CD4-positive, alpha-beta T cell treated with Interleukin-12 subunit alpha and Interleukin-12 subunit beta, for 1 hour (primary cell): ENCODE results near the gene MRGPRD.
"Not testable (repeated sequence)": the region's sequence is repeated elsewhere in the genome, so short reads cannot be mapped to it uniquely, and the experiment has no call there.

Experiments used
- DNase-seq: peaks from one replicate; pipeline ENCODE4 v3.0.0-alpha.2; 2020

Gene MRGPRD

GRCh38 chr11:69005183-69005630 lies 24.4 kb upstream of the MRGPRD start:
- no peak for DNase-seq

GRCh38 chr11:69004411-69005182 lies 23.8 kb upstream of the MRGPRD start:
- DNase-seq = no peak

GRCh38 chr11:69003866-69004367 lies 23.1 kb upstream of the MRGPRD start:
- DNase-seq = no peak

- no peak for DNase-seq
Measured at GRCh38 chr11:69003301-69003865, 22.6 kb upstream of the MRGPRD start.

DNA sequence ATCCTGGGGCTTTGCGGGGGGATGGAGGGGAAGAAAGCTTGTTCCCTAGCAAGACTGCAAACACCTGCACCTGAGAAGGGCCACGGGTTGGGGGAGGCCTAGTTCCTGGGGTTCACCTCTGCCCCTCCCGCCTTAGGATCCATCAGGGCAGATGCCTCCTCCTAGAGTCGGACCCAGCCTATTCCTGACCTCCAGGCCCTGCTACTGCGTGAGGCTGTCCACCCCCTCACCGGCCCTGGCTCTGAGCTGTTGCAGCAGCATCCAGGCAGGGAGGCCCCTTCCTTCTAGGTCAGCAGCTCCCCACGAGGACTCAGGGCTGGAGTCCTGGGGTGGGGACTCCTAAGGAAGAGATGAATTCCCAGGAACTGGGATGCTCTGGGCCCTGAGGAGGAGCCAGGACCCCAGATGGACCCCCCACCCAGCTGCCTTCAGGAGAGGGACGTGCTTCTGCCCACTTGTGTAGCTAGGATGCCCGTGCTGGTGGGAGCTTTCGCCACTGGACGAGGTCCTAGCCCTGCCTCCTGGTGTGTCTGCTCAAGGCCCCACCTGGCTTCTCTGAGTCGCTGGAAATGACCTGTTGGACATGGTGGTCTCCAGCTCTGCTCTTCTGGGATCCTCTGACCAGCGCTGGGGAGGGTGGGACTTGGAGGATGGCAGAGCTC lies 21.9 kb upstream of the MRGPRD start:
- no peak for DNase-seq

DNA sequence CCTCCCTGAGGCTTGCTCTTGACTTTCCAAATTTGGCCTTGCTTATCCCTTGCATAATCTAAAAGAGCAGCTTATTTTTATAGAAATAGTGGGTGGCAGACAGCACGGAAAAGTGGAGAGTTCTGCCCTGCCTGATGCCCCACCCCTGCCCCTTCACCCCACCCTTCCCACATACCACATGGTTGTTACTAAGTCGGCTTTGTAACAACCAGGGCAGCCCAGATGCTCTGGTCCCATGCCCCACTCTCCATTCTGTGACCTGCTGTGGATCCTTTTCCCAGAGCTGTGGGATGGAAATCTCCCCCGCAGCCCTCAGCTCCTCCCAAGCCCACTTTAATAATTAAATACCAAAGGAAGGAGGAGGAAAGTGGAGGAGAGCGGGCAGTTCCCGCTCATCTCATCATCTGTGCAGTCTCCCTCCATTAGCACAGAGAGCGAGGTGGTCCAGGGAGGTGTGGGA lies 21.4 kb upstream of the MRGPRD start:
- DNase-seq = no peak

- no peak for DNase-seq
Measured at GRCh38 chr11:69001243-69002081, 20.7 kb upstream of the MRGPRD start.

- DNase-seq = no peak
Measured at GRCh38 chr11:69000831-69001242, 20.1 kb upstream of the MRGPRD start.

GRCh38 chr11:69000391-69000790 lies 19.6 kb upstream of the MRGPRD start:
- no peak for DNase-seq

GRCh38 chr11:68999748-69000355 lies 19.1 kb upstream of the MRGPRD start:
- not testable (repeated sequence) for DNase-seq

DNA sequence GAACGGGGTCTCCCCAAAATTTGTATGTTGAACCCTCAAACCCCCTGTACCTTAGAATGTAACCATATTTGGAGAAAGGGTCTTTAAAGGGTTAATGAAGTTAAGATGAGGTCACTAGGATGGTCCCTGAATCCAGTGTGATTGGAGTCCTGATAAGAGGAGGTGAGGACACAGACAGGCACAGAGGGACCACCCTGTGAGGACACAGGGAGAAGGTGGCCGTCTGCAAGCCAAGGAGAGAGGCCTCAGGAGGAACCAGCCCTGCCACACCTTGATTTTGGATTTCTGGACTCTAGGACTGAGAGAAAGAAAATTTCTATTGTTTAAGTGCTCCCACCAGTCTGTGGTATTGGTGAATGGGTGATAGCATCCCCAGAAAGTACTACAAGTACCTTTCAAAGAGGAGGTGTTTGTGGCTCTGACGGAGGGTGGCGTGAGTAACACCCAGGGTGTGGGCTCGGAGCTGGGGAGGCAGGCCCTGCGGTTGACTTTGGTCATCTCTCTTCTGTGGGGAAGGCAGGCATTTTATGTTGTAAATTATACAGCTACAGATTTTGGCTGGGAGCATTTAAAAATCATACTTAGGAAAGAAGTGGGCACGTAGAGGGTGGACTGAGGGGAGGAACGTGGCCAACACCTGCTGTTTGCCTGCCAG lies 18.4 kb upstream of the MRGPRD start:
- DNase-seq = no peak

- DNase-seq = no peak
Measured at GRCh38 chr11:68998390-68998911, 17.7 kb upstream of the MRGPRD start.

DNA sequence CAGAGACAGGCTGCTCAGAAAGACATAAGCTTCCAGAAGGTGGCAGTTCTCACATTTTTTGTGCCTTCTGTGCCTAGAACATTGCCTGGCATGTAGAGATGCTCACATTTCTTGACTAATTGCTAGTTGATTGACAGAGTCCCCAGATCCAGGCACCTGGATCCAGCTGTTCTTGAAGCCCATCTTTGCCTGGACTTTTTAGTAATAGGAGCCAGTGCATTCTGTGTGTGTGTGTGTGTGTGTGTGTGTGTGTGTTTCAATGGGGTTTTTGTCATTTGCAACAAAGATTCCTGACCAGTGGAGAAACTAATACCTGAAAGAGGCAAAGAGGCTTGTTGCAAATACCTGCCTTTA lies 17.2 kb upstream of the MRGPRD start:
- DNase-seq = no peak

DNA sequence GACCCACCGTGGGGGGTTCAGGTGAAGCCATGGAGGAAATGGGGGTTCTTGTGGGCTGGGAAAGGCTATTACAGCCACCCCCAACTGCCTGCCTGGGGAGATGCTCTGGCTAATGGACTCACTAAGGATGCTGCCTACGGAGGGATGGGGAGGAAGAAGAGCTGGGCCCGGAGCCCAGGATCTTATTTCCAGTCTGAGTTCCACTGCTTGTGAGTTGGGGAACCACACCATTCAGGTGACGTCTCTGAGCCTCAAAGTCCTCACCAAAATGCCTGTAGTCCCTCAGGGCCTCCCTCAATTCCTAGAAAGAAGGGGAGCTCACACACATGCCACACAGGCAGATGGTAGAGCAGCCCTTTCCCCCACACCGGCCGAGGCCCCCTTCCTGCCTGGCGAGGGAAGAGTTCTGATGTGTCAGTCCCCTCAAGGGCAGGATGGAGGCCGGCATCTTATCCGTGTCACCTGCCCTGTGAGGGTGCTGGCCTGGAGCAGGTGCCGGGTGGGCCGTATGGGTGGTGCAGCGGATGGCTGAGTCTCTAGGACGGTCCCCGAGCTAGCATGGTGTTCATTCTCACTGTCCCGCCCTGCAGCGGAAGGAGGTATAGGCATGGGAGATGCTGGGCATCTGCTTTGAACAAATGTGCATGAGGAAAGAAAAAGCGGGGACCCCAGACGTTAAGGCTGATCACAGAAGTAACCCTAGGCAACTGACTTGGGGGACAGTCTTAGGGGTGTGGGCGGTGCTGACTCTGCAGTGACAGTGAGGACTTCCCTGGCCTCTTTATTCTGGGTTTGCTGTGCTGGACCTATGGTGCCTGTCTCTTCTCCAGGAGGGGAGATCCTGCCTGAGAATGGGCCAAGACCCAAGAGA lies 16.6 kb upstream of the MRGPRD start:
- no peak for DNase-seq

DNA sequence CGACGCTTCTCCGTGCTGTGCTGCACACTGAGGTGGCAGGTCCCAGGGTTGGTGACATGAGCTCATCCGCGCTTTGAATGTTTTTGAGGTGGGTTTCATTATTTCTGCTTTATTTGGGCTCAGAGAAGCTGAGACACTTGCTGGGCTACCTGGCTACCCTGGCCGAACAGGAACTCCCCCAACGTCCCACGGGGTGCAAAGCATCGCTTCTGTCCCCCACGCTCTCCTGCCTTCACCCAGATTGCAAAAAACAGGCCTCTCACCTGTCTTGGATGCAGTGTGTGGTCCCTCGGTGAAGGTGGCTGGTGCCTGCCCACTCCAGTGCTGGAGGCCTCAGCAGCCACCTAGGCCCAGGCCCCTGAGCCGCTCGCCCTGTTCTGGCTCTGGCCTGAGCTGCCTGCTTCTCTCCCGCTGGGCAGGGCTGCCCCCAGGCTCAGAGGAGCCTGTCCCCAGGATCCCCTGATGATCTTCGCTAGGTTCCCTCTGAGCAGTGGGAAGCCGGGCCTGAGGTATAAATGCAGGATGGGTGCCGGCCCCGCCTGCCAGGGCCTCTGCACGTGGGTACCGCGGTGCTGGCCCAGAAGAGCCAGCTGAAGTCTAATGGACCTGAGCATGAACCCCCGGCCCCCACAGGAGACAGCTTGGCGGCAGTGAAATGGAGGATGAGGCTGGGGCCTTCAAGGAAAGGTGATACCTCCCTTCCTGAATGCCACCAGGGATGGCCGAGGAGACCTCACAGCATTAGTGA lies 15.8 kb upstream of the MRGPRD start:
- no peak for DNase-seq

DNA sequence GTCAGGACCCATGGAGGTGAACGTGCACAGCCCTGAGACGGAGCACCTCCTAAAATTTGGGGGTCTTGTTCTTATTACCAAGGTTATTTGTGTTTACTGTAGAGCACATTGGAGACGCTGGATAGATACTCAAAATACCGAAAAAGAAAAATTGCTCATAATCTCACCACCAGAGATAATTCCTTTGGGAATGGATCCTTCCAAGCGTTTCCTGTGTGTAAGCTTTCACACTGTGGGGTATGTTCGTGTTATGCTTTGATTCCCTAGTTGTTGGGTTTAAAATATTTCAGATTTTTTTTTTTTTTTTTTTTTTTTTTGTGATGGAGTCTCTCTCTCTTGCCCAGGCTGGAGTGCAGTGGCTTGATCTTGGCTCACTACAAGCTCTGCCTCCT lies 14.1 kb upstream of the MRGPRD start:
- no peak for DNase-seq

GRCh38 chr11:68994161-68994893 lies 13.5 kb upstream of the MRGPRD start:
- no peak for DNase-seq

DNA sequence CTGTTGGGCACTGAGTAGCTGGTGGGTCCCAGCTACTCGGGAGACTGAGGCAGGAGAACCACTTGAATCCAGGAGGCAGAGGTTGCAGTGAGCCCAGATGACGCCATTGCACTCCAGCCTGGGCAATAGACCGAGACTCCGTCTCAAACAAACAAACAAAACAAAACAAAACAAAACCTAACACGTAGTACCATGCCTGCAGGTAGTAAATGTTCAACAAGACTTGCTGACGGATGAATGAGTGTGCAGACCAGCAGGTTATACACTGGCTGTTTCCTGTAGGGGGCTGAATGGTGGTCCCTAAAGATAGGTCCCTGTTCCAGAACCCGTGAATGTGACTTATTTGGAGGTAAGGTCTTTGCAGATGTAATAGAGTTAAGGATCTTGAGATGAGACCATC lies 12.8 kb upstream of the MRGPRD start:
- no peak for DNase-seq

DNA sequence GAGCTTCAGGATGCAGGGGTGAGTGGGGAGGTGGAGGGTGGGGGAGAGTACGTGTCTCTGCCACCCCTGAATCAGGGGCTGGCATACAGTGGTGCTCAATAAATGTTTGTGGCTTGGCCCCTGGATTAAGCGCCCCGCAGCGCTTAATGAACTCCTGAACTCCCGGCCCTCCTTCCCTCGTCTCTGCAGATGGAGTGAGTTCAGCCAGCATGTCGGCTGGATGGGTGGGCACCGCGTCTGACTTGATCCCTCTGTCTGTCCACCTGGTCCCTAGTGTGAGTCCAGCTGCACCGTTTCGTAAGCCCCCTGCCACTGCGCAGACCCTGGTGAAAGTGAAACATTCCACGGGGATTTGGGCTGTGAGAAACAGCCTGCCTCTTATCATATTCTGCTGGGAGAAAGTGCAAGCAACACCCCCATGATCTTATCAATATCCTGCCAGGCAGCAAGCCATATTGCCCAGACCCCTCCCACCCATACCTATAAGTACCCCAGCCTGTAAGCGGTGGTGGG lies 12.0 kb upstream of the MRGPRD start:
- DNase-seq = no peak
